Esophagus squamous epithelium (tissue), 4 donors: Measurements from ENCODE around the gene STK17A.

ENCODE experiments used
- CTCF ChIP-seq, 6 experiments: fragments of 450-650 bp in 4 of 6; fragments of 200-600 bp in 2 of 6; sonication (generic) in 2 of 6; IDR thresholded peaks; one replicate each; pipeline ENCODE4 v1.5.1; 2016 to 2019; ENCODE audit warnings: antibody characterized with exemption in 6 of 6, mild to moderate bottlenecking in 4 of 6, moderate library complexity in 4 of 6
- POLR2A ChIP-seq, 4 donors: fragments of 450-650 bp; IDR thresholded peaks; one replicate each; pipeline ENCODE4 v1.6.1; 2017; ENCODE audit warnings: antibody characterized with exemption in 4 of 4, mild to moderate bottlenecking in 4 of 4, moderate library complexity in 3 of 4

GRCh38 chr7:43559946-43560335 lies 23.0 kb upstream of the STK17A start:
- TF ChIP-seq CTCF (IDR thresholded peaks at IDR 0.05), result no peak
- TF ChIP-seq POLR2A (IDR thresholded peaks at IDR 0.05), result no peak
